GM19452 (cell line): Measurements from ENCODE around the gene PLEKHH1.
"Not testable (repeated sequence)": the region's sequence is repeated elsewhere in the genome, so short reads cannot be mapped to it uniquely, and the experiment has no call there.

ENCODE experiments used
- ATAC-seq: cut with Tn5 transposase; IDR thresholded peaks from one replicate; pipeline ENCODE4 v1.9.1; 2021; ENCODE audit not compliant: unreplicated experiment

PLEKHH1 gene

GRCh38 chr14:67529947-67530935, 2.8 kb upstream of the PLEKHH1 start:
- no peak for ATAC-seq

- no peak for ATAC-seq
Measured at GRCh38 chr14:67532606-67532997, 488 bp upstream of the PLEKHH1 start.

- ATAC-seq: no peak
Measured at GRCh38 chr14:67533754-67534085, 630 bp downstream of the PLEKHH1 start.

- ATAC-seq: no peak
Measured at GRCh38 chr14:67536087-67536486, 3.0 kb downstream of the PLEKHH1 start.

GRCh38 chr14:67537736-67538135, 4.6 kb downstream of the PLEKHH1 start:
- ATAC-seq: no peak

GRCh38 chr14:67538501-67538900, 5.4 kb downstream of the PLEKHH1 start:
- no peak for ATAC-seq

- ATAC-seq: no peak
Measured at GRCh38 chr14:67539116-67539515, 6.0 kb downstream of the PLEKHH1 start.

- no peak for ATAC-seq
Measured at GRCh38 chr14:67541448-67542387, 8.6 kb downstream of the PLEKHH1 start.

- ATAC-seq: not testable (repeated sequence)
Measured at GRCh38 chr14:67542620-67543019, 9.5 kb downstream of the PLEKHH1 start.

- ATAC-seq: no peak
Measured at GRCh38 chr14:67544590-67544989, 11.5 kb downstream of the PLEKHH1 start.

- ATAC-seq: no peak
Measured at GRCh38 chr14:67547224-67547780, 14.2 kb downstream of the PLEKHH1 start.

- ATAC-seq: no peak
Measured at GRCh38 chr14:67549734-67550133, 16.6 kb downstream of the PLEKHH1 start.

GRCh38 chr14:67551123-67551522, 18.0 kb downstream of the PLEKHH1 start:
- no peak for ATAC-seq

GRCh38 chr14:67551940-67552339, 18.9 kb downstream of the PLEKHH1 start:
- no peak for ATAC-seq

GRCh38 chr14:67553547-67553946, 20.5 kb downstream of the PLEKHH1 start:
- no peak for ATAC-seq

GRCh38 chr14:67554341-67554740, 21.3 kb downstream of the PLEKHH1 start:
- no peak for ATAC-seq

GRCh38 chr14:67555518-67556090, 22.5 kb downstream of the PLEKHH1 start:
- no peak for ATAC-seq

- ATAC-seq: no peak
Measured at GRCh38 chr14:67556671-67557070, 23.6 kb downstream of the PLEKHH1 start.

- no peak for ATAC-seq
Measured at GRCh38 chr14:67557118-67557517, 24.0 kb downstream of the PLEKHH1 start.

GRCh38 chr14:67557656-67558055, 24.6 kb downstream of the PLEKHH1 start:
- ATAC-seq: no peak

- no peak for ATAC-seq
Measured at GRCh38 chr14:67559639-67560038, 26.5 kb downstream of the PLEKHH1 start.
